GM12878 (cell line): ENCODE results near the gene NAV2. TPM values are rescaled to one million over a fixed set of nuclear protein-coding genes. Genes with fewer than 3 reads are reported as not detected.

ENCODE experiments used
- ATAC-seq: fragments of 200-7000 bp; cut with Tn5 transposase; 3 replicates; pipeline ENCODE4 v1.9.1; 2020; ENCODE audit warnings: mild to moderate bottlenecking, moderate library complexity
- BruUV-seq: library from RNA; stranded (reverse); fragments of 400-500 nt; replicated peaks from 2 replicates; lab custom pipeline; 2021; lab: Mats Ljungman, UMichigan
- CTCF ChIA-PET: fragments of 300-600 bp; sonication (Branson Sonifier 250); formaldehyde crosslinking; extraction: SDS; loops from one replicate; lab custom pipeline; 2021; ENCODE audit warnings: inconsistent platforms; lab: Yijun Ruan, JAX
- POLR2A ChIA-PET: fragments of 350-600 bp; formaldehyde crosslinking; extraction: SDS; loops from one replicate; lab custom pipeline; 2021; ENCODE audit warnings: inconsistent platforms; lab: Charles Lee
- RAD21 ChIA-PET: fragments of 300-600 bp; sonication (Branson Sonifier 250); formaldehyde crosslinking; loops from one replicate; lab custom pipeline; 2023; ENCODE audit warnings: antibody characterized with exemption; ENCODE audit not compliant: unreplicated experiment; lab: Charles Lee
- SMC1A ChIA-PET: fragments of 300-600 bp; sonication (Branson Sonifier 250); formaldehyde crosslinking; loops from one replicate; lab custom pipeline; 2023; ENCODE audit not compliant: unreplicated experiment, uncharacterized antibody; lab: Charles Lee
- DNase-seq: peaks from one replicate; pipeline ENCODE4 v3.0.0-alpha.2; 2011; ENCODE audit warnings: low read depth, low spot score
- FAIRE-seq: peaks from 3 replicates; lab custom pipeline; 2011; peaks lifted over from hg19 to GRCh38; lab: Jason Lieb, UNC
- H2AFZ ChIP-seq: 2 replicates; pipeline ENCODE4 v1.6.0; 2011; ENCODE audit warnings: low read depth, low read length, control low read depth; ENCODE audit not compliant: control insufficient read depth
- H3K27ac ChIP-seq: 2 replicates; pipeline ENCODE4 v1.5.1; 2011; ENCODE audit warnings: control low read depth; ENCODE audit not compliant: control insufficient read depth, insufficient read depth
- H3K27me3 ChIP-seq, 2 experiments: replicated peaks in 1 of 2; 2 replicates each; pipeline versions ENCODE4 v1.6.0 to v1.6.1; 2011; ENCODE audit warnings: low read length in 1 of 2; ENCODE audit not compliant: control insufficient read depth in 2 of 2, insufficient read depth in 2 of 2
- H3K36me3 ChIP-seq, 2 experiments: 2 replicates each; pipeline ENCODE4 v1.5.1; 2011; ENCODE audit warnings: low read length in 1 of 2; ENCODE audit not compliant: control insufficient read depth in 2 of 2, insufficient read depth in 2 of 2
- H3K4me1 ChIP-seq: 2 replicates; pipeline ENCODE4 v1.6.1; 2011; ENCODE audit warnings: mild to moderate bottlenecking, low read length, moderate library complexity, mixed read lengths; ENCODE audit not compliant: control insufficient read depth, insufficient read depth
- H3K4me2 ChIP-seq: 2 replicates; pipeline ENCODE4 v1.6.0; 2011; ENCODE audit warnings: control low read depth; ENCODE audit not compliant: control insufficient read depth, insufficient read depth
- H3K4me3 ChIP-seq: fragments of 200-600 bp; sonication (generic); 2 replicates; pipeline ENCODE4 v1.5.1; 2016
- H3K79me2 ChIP-seq: 2 replicates; pipeline ENCODE4 v1.6.0; 2011; ENCODE audit warnings: low read length; ENCODE audit not compliant: control insufficient read depth, insufficient read depth
- H3K9ac ChIP-seq: 2 replicates; pipeline ENCODE4 v1.8.0; 2011; ENCODE audit warnings: low read length, control low read depth, mixed read lengths; ENCODE audit not compliant: control insufficient read depth, insufficient read depth
- H3K9me3 ChIP-seq: replicated peaks from 3 replicates; pipeline ENCODE4 v1.5.1; 2011; ENCODE audit warnings: mild to moderate bottlenecking, low read length; ENCODE audit not compliant: control insufficient read depth, insufficient read depth
- H4K20me1 ChIP-seq: 2 replicates; pipeline ENCODE4 v1.6.0; 2011; ENCODE audit not compliant: control insufficient read depth, insufficient read depth
- CBX5 ChIP-seq: sonication (generic); IDR thresholded peaks from 2 replicates; pipeline ENCODE4 v1.6.1; 2016; ENCODE audit warnings: low read depth, moderate library complexity, mild to moderate bottlenecking, inconsistent platforms
- CUX1 ChIP-seq: IDR thresholded peaks from 2 replicates; pipeline ENCODE4 v1.6.1; 2012; ENCODE audit warnings: improper control_type of control experiment, low read depth, low read length; ENCODE audit not compliant: insufficient replicate concordance
- EZH2 ChIP-seq: IDR thresholded peaks from 2 replicates; pipeline ENCODE4 v1.6.1; 2012; ENCODE audit warnings: low read depth, mild to moderate bottlenecking, control low read depth, inconsistent platforms, low read length, borderline replicate concordance; ENCODE audit not compliant: control insufficient read depth
- FOS ChIP-seq: IDR thresholded peaks from 3 replicates; pipeline ENCODE4 v1.6.1; 2011; ENCODE audit warnings: borderline replicate concordance; ENCODE audit not compliant: insufficient read length; ENCODE audit errors: extremely low read depth
- IRF4 ChIP-seq: IDR thresholded peaks from 2 replicates; pipeline ENCODE4 v1.6.1; 2011; ENCODE audit warnings: low read depth, low read length
- IRF5 ChIP-seq: fragments of 450-650 bp; IDR thresholded peaks from 2 replicates; pipeline ENCODE4 v1.6.1; 2017; ENCODE audit warnings: borderline replicate concordance
- MTA3 ChIP-seq: IDR thresholded peaks from 2 replicates; pipeline ENCODE4 v1.6.1; 2012; ENCODE audit warnings: low read length, inconsistent platforms, borderline replicate concordance
- NR2C1 ChIP-seq: fragments of 450-650 bp; IDR thresholded peaks from 2 replicates; pipeline ENCODE4 v1.6.1; 2017; ENCODE audit warnings: antibody characterized with exemption, mild to moderate bottlenecking, moderate library complexity
- SPI1 ChIP-seq: IDR thresholded peaks from 2 replicates; pipeline ENCODE4 v1.6.1; 2011; ENCODE audit warnings: low read depth, mild to moderate bottlenecking, low read length, moderate library complexity, borderline replicate concordance; ENCODE audit not compliant: insufficient read depth
- STAT1 ChIP-seq: fragments of 450-650 bp; conservative IDR thresholded peaks from 2 replicates; pipeline ENCODE4 v1.6.1; 2014; ENCODE audit warnings: antibody characterized with exemption, mild to moderate bottlenecking
- in situ Hi-C: fragments of 300-500 bp; cut with MboI; formaldehyde crosslinking; loops from 9 replicates; pipeline ENCODE4 v1.14.3; 2018; ENCODE audit warnings: mixed read lengths
- intact Hi-C: fragments of 100-400 bp; cut with micrococcal nuclease; formaldehyde crosslinking; loops from one replicate; pipeline ENCODE4 v1.14.2; 2022; ENCODE audit not compliant: unreplicated experiment
- polyA plus RNA-seq, 11 experiments: library from polyadenylated mRNA; depleted of rRNA in 4 of 11; unstranded in 6 of 11; stranded (reverse) in 5 of 11; fragments of >200 nt; fragmentation: Nextera tagmentation in 4 of 11; fragmentation: Illumina TruSeq in 1 of 11; extraction: Ambion mirVana in 4 of 11; extraction: Trizol in 1 of 11; gene quantifications; 1 replicate in 1 of 11; 2 replicates in 10 of 11; pipeline versions ENCODE4 v1.2.1 to v1.2.3, GENCODE V29; 2011 to 2016; ENCODE audit warnings: inconsistent platforms in 2 of 11, missing spikeins in 2 of 11, low read depth in 1 of 11
- total RNA-seq, 4 experiments: library from RNA; depleted of rRNA in 3 of 4; stranded (reverse); fragments of >200 nt in 3 of 4; fragmentation: Illumina TruSeq in 1 of 4; extraction: Trizol in 1 of 4; gene quantifications; 2 replicates each; pipeline versions ENCODE4 v1.2.1 to v1.2.3, GENCODE V29; 2013 to 2021

Gene NAV2
- total and polyA plus RNA-seq, 10 of the 15 experiments (the other 5 are each of a cell fraction or from before 2014, with no cell fraction given), result 0.35 to 6.1 (median 1.1) TPM

GRCh38 chr11:19840961-19841360, 128.3 kb downstream of the NAV2 start:
- H3K9me3 ChIP-seq, result no peaks in the 10 kb centered on the region
- ATAC-seq (no peak), FAIRE-seq (no peak), DNase-seq (no peak)
- ChIA-PET POLR2A (no interaction called here), RAD21 (interaction anchor here (1.3 kb wide), 1 partner anchor 12 kb away, joined by 5 read pairs; no protein-coding TSS in a partner anchor), SMC1A (interaction anchor here (0.6 to 1.3 kb wide), 4 partner anchors 12 to 31 kb away, joined by 3 to 4 read pairs (median 3); no protein-coding TSS in a partner anchor), CTCF (interaction anchor here (0.8 to 1.1 kb wide), 4 partner anchors 13 to 292 kb away, joined by 3 to 4 read pairs (median 3); no protein-coding TSS in a partner anchor)
- H3K4me3 ChIP-seq, result no peak overlapping the region
- no peaks in the 10 kb centered on the region for H3K4me1 ChIP-seq
- no peak overlapping the region for H3K27ac ChIP-seq
- TF ChIP-seq NR2C1, result no peak
- TF ChIP-seq FOS, result no peak
- TF ChIP-seq CUX1, result no peak
- no peak for TF ChIP-seq IRF5
- no peak for TF ChIP-seq EZH2
- no peak for TF ChIP-seq SPI1
- TF ChIP-seq IRF4, result no peak
- TF ChIP-seq MTA3, result no peak
- TF ChIP-seq CBX5, result no peak
- no peak for TF ChIP-seq STAT1
- H3K4me2 ChIP-seq, result no peak overlapping the region
- no peaks in the 10 kb centered on the region for H3K36me3 ChIP-seq
- no peak overlapping the region for H2AFZ ChIP-seq
- H3K79me2 ChIP-seq, result no peaks in the 10 kb centered on the region
- no TSS peak for BruUV-seq
- intact Hi-C loops (no loop called here), in situ Hi-C loops (no loop called here)
- H3K9ac ChIP-seq, result no peak overlapping the region
- H4K20me1 ChIP-seq, result no peaks in the 10 kb centered on the region
- no peaks in the 10 kb centered on the region for H3K27me3 ChIP-seq
